LNCaP clone FGC (cell line): ENCODE results near the gene PYGM.

Experiments used
- DNase-seq: peaks from one replicate; pipeline ENCODE4 v3.0.0-alpha.2; 2011; ENCODE audit warnings: low read depth
- H3K4me3 ChIP-seq: 2 replicates; pipeline ENCODE4 v1.5.1; 2011; ENCODE audit warnings: mild to moderate bottlenecking, low read depth, low read length, control low read depth
- CTCF ChIP-seq: IDR thresholded peaks from 2 replicates; pipeline ENCODE4 v1.5.1; 2012; ENCODE audit warnings: mild to moderate bottlenecking; ENCODE audit not compliant: control insufficient read depth, insufficient read depth; ENCODE audit errors: extremely low read depth

Gene PYGM

GRCh38 chr11:64796757-64797541, 37.2 kb upstream of the PYGM start:
- H3K4me3 ChIP-seq, result no peak overlapping the region
- no peak for TF ChIP-seq CTCF
- DNase-seq, result no peak

- no peak for DNase-seq
- no peak for TF ChIP-seq CTCF
- no peak overlapping the region for H3K4me3 ChIP-seq
Measured at GRCh38 chr11:64796047-64796756, 36.4 kb upstream of the PYGM start.

GRCh38 chr11:64794526-64794925, 34.8 kb upstream of the PYGM start:
- no peak for TF ChIP-seq CTCF
- DNase-seq, result no peak
- H3K4me3 ChIP-seq, result no peak overlapping the region

- no peak overlapping the region for H3K4me3 ChIP-seq
- no peak for DNase-seq
- no peak for TF ChIP-seq CTCF
Measured at GRCh38 chr11:64793271-64794160, 33.7 kb upstream of the PYGM start.

GRCh38 chr11:64792482-64792881, 32.7 kb upstream of the PYGM start:
- H3K4me3 ChIP-seq, result no peak overlapping the region
- no peak for TF ChIP-seq CTCF
- DNase-seq, result no peak

- no peak for TF ChIP-seq CTCF
- DNase-seq, result no peak
Measured at GRCh38 chr11:64791781-64792291, 32.1 kb upstream of the PYGM start.

More at GRCh38 chr11:64791781-64792291, 32.1 kb upstream of the PYGM start:
- H3K4me3 ChIP-seq, result no peak overlapping the region
